Activated CD8-positive, alpha-beta memory T cell treated with anti-CD3 and anti-CD28 coated beads, Interleukin-2, amount 50 U/mL, for 1 hour (primary cell): ENCODE data around the gene CHCHD6.

Experiments
- DNase-seq: peaks from one replicate; pipeline ENCODE4 v3.0.0-alpha.2; 2020; ENCODE audit errors: extremely low read depth

The CHCHD6 gene

DNA sequence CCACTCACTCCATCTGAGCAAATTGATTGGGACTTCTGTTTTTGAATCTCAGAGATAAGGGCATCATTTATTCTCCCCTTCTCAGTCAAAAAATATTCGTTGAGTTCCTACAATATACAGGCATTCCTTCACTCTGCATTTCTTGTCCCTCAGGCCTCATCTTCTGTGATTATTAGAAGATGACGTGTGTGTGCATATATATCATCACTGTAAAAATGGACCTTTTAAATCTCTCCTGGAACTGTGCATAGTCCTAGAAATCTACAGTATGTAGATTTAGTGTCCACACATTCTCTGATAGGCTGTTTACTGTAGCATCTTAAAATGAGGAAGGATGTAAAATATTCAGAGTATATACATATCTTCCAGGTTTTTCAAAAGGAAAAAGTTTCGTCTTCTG lies 235.7 kb downstream of the CHCHD6 start:
- no peak for DNase-seq

DNA sequence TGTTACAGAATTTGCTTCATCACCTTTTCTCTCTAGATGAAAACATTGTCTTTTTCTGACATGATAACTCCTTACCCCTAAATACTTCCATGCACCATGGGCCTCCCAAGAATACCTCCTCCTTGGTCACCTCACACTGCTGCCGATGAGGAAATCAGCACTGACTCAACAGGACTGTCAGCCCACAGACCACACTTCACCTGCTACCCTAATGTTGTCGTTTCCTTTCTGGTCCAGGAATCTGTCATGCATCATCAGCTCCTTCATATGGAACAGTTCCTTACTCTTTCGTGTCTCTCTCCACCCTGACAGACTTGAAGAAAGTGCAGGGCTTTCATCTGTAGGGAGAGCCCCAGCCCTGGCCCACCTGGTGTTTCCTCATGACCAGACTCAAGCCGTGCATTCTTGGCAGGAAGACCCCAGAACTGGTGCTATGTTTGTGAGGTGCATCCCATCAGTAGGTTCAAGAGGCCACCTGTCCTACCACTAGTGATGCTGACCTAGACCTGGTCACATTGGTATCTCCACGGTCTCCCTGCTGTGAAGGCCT lies 237.8 kb downstream of the CHCHD6 start:
- no peak for DNase-seq

DNA sequence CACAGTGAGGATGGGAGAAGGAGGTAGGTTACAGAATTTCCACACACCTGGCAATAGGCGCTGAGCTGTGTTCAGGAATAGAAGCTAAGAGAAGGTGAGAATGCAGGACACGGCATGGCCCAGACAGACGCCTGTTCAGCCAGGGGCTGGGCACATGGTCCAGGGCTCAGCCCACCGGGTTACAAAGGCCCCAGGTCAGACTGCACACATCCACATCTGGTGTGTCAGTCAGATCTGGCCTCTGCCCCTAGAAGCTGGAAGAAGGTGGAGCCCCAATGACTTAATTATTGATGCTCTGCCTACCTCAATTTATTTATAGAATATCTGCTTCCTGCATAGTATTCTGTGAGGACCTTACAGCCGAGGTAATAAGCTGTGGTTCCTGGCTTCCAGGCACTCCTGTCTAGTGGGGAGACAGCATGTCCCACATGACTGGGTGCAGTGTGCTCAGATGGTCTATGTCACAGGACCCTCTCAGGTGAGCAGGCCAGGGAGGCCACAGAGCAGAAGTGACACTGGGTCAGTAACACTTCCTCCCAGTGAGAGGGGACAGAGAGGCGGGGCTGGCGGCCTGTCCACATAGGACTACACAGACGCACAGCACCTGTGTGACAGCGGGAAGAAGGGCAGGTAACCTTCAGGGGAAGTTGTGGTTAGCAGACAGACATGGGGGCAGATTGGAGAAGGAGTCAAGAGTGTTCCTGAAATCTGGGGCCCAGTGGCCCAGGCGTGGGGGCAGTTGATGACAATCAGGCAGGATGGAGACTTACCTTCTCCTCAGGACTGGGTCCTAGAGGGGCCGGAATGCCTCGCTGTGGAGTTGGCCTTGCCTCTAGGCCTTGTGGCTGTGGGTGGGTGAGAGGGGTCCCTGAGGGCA lies 240.3 kb downstream of the CHCHD6 start:
- DNase-seq, result no peak

DNA sequence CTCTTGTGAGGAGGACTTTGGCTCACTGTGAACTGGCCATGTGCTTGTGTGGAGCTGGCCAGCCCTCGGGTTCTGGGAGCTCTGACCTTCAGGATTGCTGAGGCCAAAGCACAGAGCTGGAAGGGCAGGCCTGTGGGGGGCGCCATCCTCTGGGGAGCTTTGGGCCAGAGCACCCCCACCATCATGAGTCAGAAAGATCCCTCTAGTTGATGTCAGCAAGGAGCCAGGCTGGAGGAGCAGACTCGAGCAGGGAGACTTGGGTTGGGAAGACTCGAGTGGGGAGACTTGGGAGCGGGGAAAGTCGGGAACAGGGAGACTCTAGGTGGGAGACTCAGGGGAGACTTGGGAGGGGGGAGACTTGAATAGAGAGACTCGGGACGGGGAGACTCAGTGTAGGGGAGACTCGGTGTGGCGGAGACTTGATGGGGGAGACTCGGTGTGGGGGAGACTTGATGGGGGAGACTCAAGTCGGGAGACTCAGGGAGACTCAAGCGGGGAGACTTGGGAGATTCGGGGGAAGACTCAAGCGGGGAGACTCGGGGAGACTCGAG lies 241.2 kb downstream of the CHCHD6 start:
- DNase-seq, result no peak

DNA sequence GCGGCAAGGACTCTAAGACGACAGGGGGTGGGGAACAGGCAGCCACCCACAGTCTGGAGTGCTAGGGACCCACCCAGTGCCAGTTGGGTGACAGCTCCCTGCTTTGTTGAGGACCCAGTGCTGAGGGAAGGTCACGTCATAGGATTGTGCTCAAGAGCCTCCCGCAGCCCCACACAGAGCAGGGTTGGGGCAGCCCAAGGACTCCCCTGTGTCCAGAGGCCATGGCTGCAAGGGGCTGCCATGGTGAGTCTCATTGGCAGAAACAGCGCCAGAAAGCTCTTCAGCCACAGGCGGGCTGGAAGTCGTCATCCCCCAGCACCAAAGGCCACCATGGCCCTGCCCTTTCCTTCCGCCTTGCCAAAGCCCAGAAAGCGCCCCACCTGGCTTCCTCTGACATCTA lies 241.9 kb downstream of the CHCHD6 start:
- no peak for DNase-seq

DNA sequence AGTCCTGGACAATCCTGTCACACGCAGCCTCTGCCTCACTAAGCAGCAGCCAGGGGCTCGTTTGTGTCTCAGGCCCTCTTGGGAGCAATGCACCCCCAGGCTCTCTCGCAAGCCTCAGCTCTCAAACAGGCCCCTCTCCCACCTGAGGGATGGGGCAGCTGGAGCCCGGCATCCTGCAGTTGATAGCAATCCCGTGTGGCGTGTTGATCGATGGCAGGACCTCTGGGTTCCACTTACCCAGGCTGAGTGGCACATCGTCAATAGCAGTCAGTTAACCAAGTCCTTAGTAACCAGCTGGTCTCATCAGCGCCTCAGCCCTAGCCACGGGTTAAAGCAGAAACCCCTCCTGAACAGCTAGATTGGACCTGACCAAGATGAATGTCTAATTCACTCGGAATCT lies 242.4 kb downstream of the CHCHD6 start:
- DNase-seq, result no peak

DNA sequence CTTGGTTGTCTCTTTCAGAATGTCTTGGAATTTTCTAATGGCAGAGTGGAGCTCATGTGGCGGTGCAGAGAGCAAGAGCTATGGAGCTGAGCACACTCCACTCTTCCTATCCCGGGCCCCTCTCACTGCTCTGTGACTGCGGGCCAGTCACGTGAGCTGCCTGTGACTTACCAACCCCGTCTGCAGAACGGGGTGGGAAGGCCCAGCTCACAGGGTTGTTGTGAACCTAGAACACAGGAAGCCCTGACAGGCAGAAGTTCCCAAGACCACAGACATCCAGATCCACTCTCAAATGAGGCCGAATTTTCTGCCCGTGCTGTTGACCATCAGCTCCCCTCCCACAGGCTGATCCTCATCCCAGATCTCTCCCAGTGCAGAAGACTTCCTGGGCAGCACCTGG lies 243.4 kb downstream of the CHCHD6 start:
- no peak for DNase-seq

DNA sequence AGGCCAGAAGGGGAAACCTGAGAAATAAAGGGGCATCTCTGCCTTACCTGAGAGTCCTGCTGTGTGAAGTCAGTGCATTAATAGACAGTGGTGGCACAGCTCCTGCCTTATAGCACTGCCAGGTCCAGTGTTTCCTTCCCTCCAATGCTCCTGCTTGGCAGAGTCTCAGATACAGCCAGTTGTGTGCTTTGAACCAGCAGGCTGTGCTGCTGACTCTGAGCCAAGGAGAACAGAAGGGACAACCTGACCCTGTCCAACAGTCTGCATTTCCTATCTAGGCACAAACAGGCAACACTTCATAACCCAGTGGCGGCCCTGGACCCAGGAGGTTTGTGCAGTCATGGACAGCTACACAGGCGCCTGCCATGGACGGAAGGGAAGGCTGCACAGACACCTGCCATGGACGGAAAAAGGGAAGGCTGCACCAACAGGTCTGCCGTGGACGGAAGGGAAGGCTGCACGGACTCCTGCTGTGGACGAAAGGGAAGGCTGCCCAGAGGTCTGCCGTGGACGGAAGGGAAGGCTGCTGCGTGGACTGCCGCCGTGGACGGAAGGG lies 245.0 kb downstream of the CHCHD6 start:
- DNase-seq, result no peak

DNA sequence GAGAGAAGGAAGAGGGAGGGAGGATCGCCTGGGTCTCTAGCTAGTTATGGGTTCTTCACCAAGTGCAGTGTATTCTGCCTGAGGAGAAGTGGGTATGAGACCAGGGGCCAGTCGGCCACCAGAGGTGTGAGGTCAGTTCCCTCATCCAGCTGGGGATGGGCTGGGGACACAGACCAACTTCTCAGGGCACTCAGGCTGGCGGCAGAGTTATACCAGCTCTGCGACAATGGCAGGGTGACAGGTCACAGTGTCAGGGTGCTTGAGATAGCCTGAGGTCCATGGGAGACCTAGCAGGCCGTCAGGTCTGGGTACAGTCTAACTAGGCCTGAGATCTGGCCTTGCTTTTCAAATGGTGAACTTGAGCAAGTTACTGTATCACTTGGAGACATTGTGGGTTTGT lies 247.5 kb downstream of the CHCHD6 start:
- no peak for DNase-seq

DNA sequence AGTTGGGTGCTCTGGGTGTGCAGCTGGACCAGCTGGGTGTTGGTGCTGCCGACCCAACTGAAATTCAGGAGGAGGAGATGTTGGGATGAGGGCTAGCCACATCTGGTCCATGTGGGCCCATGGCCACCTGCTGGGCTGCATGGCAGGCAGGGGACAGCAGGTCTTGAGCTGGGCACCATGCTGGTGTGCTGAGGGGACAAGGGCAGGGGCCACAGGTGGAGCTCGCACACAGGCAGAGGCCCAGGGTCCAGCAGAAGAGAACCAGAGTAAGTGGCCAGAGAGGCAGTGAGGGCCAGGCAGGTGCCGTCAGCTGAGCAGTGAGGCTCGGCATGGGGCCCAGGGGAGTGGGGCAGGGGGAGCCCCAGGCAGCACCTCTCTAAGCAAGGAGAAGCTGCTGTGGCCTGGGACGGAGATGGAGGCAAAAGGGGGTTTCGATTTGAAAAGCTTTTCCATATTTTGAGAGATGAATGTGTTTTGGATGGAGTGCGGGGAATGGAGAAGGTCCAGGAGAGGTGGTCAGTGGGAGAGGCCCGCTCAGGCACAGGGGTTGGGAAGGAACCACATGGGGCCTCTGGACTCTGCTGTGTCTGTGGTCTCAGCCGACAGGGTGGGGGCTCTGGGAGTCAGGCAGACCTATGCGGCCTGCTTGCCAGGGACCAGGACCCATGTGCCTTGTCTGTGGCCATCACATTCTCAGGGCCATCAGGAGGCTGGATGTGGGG lies 248.4 kb downstream of the CHCHD6 start:
- DNase-seq, result no peak

DNA sequence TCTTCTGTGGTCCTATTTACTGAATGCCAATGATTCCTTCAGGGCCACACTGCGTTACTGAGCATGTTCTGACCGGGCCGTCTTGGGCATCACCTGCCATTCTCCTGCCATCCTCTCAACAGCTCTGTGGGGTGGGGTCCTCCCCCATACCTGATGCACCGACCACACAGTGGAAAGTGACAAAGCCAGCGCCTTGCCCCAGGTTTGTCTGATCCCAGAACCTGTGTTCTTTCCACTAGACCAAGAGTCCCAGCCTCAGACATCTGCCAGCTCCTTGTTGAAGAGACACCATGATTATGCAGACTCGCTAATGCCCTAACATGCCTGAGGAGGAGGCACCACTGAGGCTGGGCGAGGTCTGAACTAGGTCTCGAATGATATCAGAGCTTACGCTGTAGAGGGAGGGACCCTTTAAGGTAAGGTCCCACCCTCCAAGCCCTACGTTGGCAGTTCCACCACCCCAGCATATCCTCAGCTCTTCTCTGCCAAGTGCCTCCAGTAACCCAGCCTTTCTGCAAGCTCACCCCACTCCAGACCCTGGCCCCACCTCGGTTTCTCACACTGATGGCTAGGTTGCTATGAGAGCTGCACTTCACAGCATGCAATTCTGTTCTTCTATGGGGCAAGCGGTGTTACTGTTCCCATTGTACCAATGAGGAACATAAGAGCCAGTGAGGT lies 249.1 kb downstream of the CHCHD6 start:
- no peak for DNase-seq

DNA sequence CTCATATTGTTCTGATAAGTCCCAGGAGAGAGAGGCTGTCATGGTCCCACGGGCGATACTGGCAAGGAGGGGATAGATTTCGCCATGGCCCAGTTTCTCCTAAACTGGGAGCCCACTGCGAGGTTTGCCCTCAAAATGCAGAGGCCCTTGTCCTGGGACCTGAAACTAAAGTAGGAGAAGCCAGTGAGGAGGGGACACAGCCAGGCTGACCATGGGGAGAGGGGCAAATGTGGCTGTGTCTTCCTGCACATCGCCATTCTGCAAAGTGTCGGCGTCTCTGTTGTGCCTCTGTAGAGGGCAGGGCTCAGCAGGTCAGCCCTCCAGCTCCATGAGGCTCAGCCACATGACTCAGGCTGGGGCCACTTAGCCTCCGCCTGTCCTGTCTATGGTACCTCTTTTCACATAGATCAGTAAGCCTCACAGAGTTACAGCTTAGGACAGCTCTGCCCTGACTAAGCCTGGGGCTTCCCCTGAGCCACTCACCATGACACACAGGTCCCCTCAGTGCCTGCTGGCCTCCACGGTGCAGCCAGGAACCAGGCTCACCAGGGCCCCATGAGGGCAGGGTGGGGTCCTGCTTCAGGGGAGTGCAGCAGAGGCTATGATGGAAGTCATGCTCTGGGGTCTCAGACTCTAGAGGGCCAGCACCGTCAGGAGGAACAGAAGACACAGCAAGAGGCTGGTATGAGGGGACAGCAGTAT lies 250.3 kb downstream of the CHCHD6 start:
- no peak for DNase-seq

DNA sequence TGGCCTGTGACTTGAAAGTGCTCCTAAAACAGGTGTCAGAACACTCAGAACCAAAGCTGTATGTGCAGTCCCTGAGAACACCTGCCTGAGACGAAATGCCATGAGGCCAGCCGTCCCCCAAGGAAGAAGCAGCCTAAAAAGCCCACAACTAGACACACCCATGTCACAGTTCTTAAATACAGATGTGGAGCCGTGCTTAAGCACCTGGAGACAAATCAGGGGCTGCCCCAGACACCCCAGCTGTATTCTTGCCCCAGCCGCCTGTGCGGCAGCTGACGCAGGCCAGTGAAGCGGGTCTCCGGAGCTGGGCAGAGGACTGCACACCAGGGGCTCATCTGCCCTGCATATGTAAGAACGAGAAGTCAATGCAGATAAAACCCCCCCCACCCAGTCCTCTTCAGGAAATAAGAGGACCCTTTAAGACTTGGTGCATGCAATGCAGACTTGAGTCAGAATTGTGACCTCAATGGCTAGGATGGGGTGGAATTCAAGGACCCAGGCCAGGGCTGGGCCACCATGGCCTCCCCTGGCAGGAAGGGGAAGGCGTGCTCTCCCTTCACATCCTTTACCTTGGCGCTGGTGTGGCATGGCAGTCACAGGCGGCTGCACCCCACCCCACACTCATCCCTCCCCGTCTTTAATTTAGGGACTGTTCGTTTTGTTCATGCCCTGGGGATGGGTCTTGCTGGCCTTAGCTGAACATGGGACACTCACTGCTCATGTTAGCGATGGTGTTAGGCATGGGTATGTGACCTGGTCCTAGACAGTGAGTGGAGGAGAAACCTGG lies 251.2 kb downstream of the CHCHD6 start:
- no peak for DNase-seq

DNA sequence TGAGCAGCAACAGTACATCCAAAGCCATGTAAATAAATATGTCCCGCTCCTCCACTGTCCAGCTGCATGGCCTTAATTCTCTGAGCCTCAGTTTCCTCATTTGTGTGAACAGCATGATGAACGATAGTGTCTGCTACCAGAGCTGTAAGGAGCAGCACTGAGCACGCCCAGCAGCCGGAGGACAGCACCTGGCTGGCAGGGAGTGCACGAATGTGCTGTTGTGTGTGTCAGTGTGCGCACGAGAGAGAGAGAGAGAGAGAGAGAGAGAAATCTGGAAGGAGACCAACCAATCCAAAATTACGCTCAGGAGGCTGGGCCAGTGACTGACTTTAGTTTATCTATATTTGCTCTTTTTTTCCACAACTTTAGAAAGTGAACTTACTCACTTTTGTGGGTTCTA lies 252.3 kb downstream of the CHCHD6 start:
- no peak for DNase-seq

DNA sequence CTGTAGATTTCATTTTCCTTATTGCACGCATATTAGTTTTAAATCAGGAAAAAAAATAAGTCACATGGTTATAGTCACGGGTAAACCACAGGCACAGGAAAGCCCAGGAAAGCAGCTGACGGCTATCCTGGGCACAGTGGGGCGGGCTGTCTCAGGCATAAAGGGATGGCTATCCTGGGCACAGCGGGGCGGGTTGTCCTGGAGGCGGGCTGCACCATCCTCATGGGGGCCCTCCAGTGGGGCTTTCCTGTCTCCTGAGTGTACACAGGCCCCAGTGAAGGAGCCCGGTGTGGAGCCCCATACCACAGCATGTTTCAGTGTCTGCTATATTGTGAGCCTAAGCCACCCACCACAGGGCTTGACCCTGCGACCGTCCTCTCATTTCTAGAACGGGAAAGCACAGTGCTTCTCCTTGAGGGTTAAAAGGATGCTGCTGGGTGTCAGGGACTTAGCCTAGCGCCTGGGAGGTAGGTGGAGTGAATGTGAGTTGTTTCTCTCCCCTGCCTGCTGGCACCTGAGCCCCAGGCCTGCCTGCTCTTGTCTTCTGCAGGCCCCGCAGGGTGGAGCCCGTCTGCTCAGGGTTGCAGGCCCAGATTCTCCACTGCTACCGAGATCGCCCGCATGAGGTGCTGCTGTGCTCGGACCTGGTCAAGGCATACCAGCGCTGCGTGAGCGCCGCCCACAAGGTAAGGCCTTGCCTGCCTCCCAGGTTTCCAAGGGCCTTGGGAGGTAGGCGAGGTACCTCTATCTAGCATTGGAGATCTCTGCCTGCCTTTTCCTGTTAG lies 253.0 kb downstream of the CHCHD6 start:
- no peak for DNase-seq

DNA sequence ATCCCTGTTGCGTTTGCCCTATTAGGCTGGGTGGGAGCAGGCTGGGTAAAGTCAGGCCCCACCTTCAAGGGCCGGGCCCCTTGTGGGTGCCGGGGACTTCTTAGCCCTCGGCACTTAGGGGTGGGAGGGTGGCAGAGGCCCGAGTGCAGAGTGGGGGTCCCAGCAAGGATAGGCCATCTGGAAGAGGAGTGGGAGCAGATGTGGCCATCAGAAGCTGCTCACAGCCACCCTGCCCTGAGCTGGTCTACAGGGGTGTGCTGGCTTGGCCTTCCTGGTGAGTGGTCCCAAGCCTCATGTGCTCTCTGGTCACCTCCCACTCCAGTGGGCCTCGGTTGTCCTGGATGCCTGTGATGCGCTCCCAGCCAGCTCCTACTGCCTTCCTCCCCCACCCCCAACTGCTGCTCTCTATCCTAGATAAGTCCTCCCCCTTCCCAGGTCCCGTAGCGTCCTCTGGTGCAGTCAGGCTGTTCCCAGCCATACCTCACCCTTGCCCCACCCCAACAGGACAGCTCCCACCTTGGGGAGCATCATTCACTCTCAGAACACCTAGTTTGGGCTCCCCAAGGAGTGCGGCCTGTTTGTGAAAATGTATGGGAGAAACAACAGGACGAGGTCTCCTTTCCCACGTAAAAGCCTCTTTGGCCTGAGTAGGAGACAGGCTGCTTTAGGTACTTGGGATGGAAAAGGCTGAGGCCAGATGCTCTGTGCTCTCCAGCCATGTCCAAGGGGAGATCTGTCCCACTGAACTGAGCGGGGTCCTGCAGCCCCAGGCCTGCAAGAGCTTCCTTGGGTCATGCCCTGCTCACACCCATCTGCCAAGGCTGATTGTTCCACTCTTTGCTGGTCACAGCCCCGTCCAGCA lies 254.0 kb downstream of the CHCHD6 start:
- no peak for DNase-seq

DNA sequence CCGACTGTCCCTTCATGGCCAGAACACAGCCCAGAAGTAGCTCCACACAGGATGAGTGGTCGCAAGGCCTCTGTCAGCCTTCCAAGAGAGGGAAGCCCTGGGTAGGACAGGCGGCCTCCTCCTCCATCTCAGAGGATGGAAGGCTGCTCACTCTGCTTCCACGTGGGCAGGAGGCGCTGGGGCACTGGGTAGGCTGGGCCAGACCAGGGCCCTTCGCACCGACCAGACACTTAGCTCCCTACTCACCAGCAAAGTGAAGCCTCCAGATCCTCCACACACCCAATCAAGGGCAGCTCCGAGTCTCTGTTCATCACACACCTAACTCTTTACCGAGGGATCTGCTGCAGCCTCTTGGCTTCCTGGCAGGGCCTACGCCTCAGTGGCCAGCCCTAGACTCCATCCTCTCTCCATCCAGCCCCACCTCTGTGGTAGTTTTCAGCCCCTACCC lies 254.6 kb downstream of the CHCHD6 start:
- no peak for DNase-seq

DNA sequence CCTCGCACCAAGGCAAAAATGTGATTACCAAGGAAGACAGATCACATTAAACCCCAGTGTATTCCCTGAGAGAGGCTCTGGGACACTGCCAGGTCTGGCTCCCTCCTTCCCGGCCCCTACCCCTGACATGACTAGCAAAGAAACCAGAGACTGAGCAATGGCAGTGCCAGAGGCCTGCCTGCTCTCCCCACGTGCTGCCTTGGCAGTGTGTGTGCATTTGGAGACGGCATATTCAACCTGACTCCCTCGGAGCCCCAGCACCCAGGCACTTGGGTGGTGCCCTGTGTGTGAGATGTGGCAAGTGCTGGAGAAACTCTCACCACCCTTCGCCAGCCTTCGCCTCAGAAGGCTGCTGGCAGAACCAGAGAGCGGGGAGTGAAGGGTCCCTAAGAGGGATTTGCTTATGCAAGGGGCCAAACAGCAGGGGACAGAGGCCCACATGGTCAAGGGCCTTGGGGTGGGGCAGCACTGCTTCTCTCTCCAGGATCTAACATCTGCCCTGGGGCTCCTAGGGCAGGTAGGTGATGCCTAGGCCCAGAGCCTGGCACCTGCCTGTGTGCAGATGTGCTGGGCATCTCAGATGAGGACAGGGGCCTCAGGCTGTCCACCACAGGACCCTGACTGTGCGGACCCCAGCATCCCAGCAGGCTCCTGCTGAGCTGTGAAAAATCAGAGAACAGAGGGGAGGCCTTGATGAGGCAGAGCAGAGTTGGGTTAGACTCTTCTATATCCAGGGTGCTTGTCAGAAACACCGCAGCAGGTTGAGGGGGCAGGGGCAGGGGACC lies 255.3 kb downstream of the CHCHD6 start:
- no peak for DNase-seq
